ENCODE data around the gene PARL.
A peak's percentile ranks its signal among the peaks of the same experiment; 100 is the strongest.

The PARL gene

GRCh38 chr3:183818706-183819624 lies 65.7 kb downstream of the PARL start:
- no peak overlapping the region for H3K27ac Mint-ChIP-seq
- no peak for ATAC-seq
- H3K27me3 Mint-ChIP-seq = no peaks in the 10 kb centered on the region
- no peak overlapping the region for H3K4me3 Mint-ChIP-seq
- H3K4me1 Mint-ChIP-seq = peaks cover 31% of the 10 kb centered on the region
- no peaks in the 10 kb centered on the region for H3K9me3 Mint-ChIP-seq
- no peak for DNase-seq

- no peak for ATAC-seq
- no peak overlapping the region for H3K27ac Mint-ChIP-seq
- H3K4me3 Mint-ChIP-seq = no peak overlapping the region
- H3K4me1 Mint-ChIP-seq = peaks cover 29% of the 10 kb centered on the region
- DNase-seq = no peak
- no peaks in the 10 kb centered on the region for H3K27me3 Mint-ChIP-seq
- H3K9me3 Mint-ChIP-seq = no peaks in the 10 kb centered on the region
Observed at GRCh38 chr3:183818041-183818620, 66.5 kb downstream of the PARL start.

- Mint-ChIP-seq H3K4me1 (peaks cover 28% of the 10 kb centered on the region), H3K27me3 (no peaks in the 10 kb centered on the region), H3K9me3 (no peaks in the 10 kb centered on the region), H3K4me3 (no peak overlapping the region), H3K27ac (peak overlapping the region in 1 of 2 donors; percentile 62)
- ATAC-seq (no peak), DNase-seq (no peak)
Observed at GRCh38 chr3:183817639-183818038, 67.0 kb downstream of the PARL start.

GRCh38 chr3:183816681-183817510 lies 67.8 kb downstream of the PARL start:
- DNase-seq (no peak), ATAC-seq (no peak)
- H3K27ac Mint-ChIP-seq = peak overlapping the region in 1 of 2 donors; percentile 62
- no peaks in the 10 kb centered on the region for H3K27me3 Mint-ChIP-seq
- H3K9me3 Mint-ChIP-seq = no peaks in the 10 kb centered on the region
- peaks cover 25% of the 10 kb centered on the region for H3K4me1 Mint-ChIP-seq
- no peak overlapping the region for H3K4me3 Mint-ChIP-seq

- H3K27ac Mint-ChIP-seq = peak overlapping the region in 1 of 2 donors; percentile 55
- peak overlapping the region in 1 of 2 donors; percentile 56 for H3K4me3 Mint-ChIP-seq
Observed at GRCh38 chr3:183815951-183816475, 68.7 kb downstream of the PARL start.

GRCh38 chr3:183815563-183815940 lies 69.1 kb downstream of the PARL start:
- Mint-ChIP-seq H3K9me3 (no peaks in the 10 kb centered on the region), H3K27ac (peak overlapping the region in 1 of 2 donors; percentile 48), H3K4me3 (peak overlapping the region in 1 of 2 donors; percentile 56), H3K4me1 (peaks cover 25% of the 10 kb centered on the region), H3K27me3 (no peaks in the 10 kb centered on the region)
- ATAC-seq (peak; percentile 41), DNase-seq (no peak)

More at GRCh38 chr3:183815951-183816475, 68.7 kb downstream of the PARL start:
- no peaks in the 10 kb centered on the region for H3K27me3 Mint-ChIP-seq
- ATAC-seq = peak; percentile 4
- DNase-seq = no peak
- peaks cover 25% of the 10 kb centered on the region for H3K4me1 Mint-ChIP-seq
- H3K9me3 Mint-ChIP-seq = no peaks in the 10 kb centered on the region

- H3K27me3 Mint-ChIP-seq = no peaks in the 10 kb centered on the region
- ATAC-seq = no peak
- H3K27ac Mint-ChIP-seq = peak overlapping the region in 1 of 2 donors; percentile 19
- no peak overlapping the region for H3K4me3 Mint-ChIP-seq
- peaks cover 25% of the 10 kb centered on the region for H3K4me1 Mint-ChIP-seq
- H3K9me3 Mint-ChIP-seq = no peaks in the 10 kb centered on the region
- DNase-seq = no peak
Observed at GRCh38 chr3:183814240-183814639, 70.4 kb downstream of the PARL start.

GRCh38 chr3:183812761-183813445 lies 71.8 kb downstream of the PARL start:
- H3K4me1 Mint-ChIP-seq = peaks cover 25% of the 10 kb centered on the region
- no peak for DNase-seq
- no peak for ATAC-seq
- peak overlapping the region; percentile 14 to 68 for H3K27ac Mint-ChIP-seq
- H3K4me3 Mint-ChIP-seq = no peak overlapping the region
- no peaks in the 10 kb centered on the region for H3K27me3 Mint-ChIP-seq
- no peaks in the 10 kb centered on the region for H3K9me3 Mint-ChIP-seq

GRCh38 chr3:183811638-183812037 lies 73.0 kb downstream of the PARL start:
- no peak overlapping the region for H3K4me3 Mint-ChIP-seq
- peak overlapping the region in 1 of 2 donors; percentile 66 for H3K27ac Mint-ChIP-seq
- ATAC-seq = no peak
- H3K9me3 Mint-ChIP-seq = no peaks in the 10 kb centered on the region
- H3K27me3 Mint-ChIP-seq = no peaks in the 10 kb centered on the region
- peaks cover 25% of the 10 kb centered on the region for H3K4me1 Mint-ChIP-seq
- DNase-seq = no peak

- Mint-ChIP-seq H3K4me3 (no peak overlapping the region), H3K27ac (peak overlapping the region in 1 of 2 donors; percentile 66), H3K9me3 (no peaks in the 10 kb centered on the region), H3K4me1 (peaks cover 19% of the 10 kb centered on the region), H3K27me3 (no peaks in the 10 kb centered on the region)
- no peak for DNase-seq
- no peak for ATAC-seq
Observed at GRCh38 chr3:183810643-183811594, 73.8 kb downstream of the PARL start.

- Mint-ChIP-seq H3K9me3 (no peaks in the 10 kb centered on the region), H3K4me1 (peaks cover 3% of the 10 kb centered on the region), H3K27ac (no peak overlapping the region), H3K27me3 (no peaks in the 10 kb centered on the region), H3K4me3 (no peak overlapping the region)
- ATAC-seq = no peak
- DNase-seq = no peak
Observed at GRCh38 chr3:183809270-183809669, 75.4 kb downstream of the PARL start.

GRCh38 chr3:183808355-183808754 lies 76.3 kb downstream of the PARL start:
- DNase-seq (no peak), ATAC-seq (no peak)
- no peak overlapping the region for H3K27ac Mint-ChIP-seq
- H3K4me3 Mint-ChIP-seq = no peak overlapping the region
- H3K27me3 Mint-ChIP-seq = no peaks in the 10 kb centered on the region
- H3K9me3 Mint-ChIP-seq = no peaks in the 10 kb centered on the region
- H3K4me1 Mint-ChIP-seq = no peaks in the 10 kb centered on the region

GRCh38 chr3:183807881-183808280 lies 76.8 kb downstream of the PARL start:
- no peak for ATAC-seq
- no peaks in the 10 kb centered on the region for H3K9me3 Mint-ChIP-seq

GRCh38 chr3:183807209-183807728 lies 77.4 kb downstream of the PARL start:
- no peaks in the 10 kb centered on the region for H3K27me3 Mint-ChIP-seq
- H3K4me1 Mint-ChIP-seq = no peaks in the 10 kb centered on the region
- H3K27ac Mint-ChIP-seq = peak overlapping the region in 1 of 2 donors; percentile 37
- DNase-seq (no peak), ATAC-seq (no peak)
- no peaks in the 10 kb centered on the region for H3K9me3 Mint-ChIP-seq
- H3K4me3 Mint-ChIP-seq = no peak overlapping the region

More at GRCh38 chr3:183807881-183808280, 76.8 kb downstream of the PARL start:
- H3K4me1 Mint-ChIP-seq = no peaks in the 10 kb centered on the region
- no peak overlapping the region for H3K27ac Mint-ChIP-seq
- H3K4me3 Mint-ChIP-seq = no peak overlapping the region
- DNase-seq = no peak
- no peaks in the 10 kb centered on the region for H3K27me3 Mint-ChIP-seq
